Gastroesophageal sphincter (tissue), 4 donors: ENCODE results near the gene PARP6. TPM values are rescaled to one million over a fixed set of nuclear protein-coding genes. Genes with fewer than 3 reads are reported as not detected.
A peak's percentile ranks its signal among the peaks of the same experiment; 100 is the strongest.

Experiments used
- ATAC-seq: fragments of 150-250 bp; one replicate; pipeline ENCODE4 v1.9.1; 2016; ENCODE audit warnings: mild to moderate bottlenecking, moderate library complexity
- H3K27ac ChIP-seq, 4 donors: fragments of 200-600 bp; sonication (generic) in 3 of 4; 1 replicate in 3 of 4; 2 replicates in 1 of 4; pipeline ENCODE4 v1.5.1; 2016 to 2019
- H3K27me3 ChIP-seq: fragments of 200-600 bp; sonication (generic); one replicate; pipeline ENCODE4 v1.5.1; 2019
- H3K36me3 ChIP-seq, 2 donors: fragments of 200-600 bp; sonication (generic); one replicate each; pipeline ENCODE4 v1.5.1; 2019; ENCODE audit warnings: control low read depth in 1 of 2
- H3K4me1 ChIP-seq, 3 donors: fragments of 200-600 bp; sonication (generic); 1 replicate in 2 of 3; 2 replicates in 1 of 3; pipeline ENCODE4 v1.5.1; 2016 to 2019; ENCODE audit warnings: control low read depth in 2 of 3
- H3K4me3 ChIP-seq, 2 donors: fragments of 200-600 bp; sonication (generic); one replicate each; pipeline ENCODE4 v1.5.1; 2019; ENCODE audit warnings: mild to moderate bottlenecking in 1 of 2, moderate library complexity in 1 of 2
- H3K9me3 ChIP-seq, 3 donors: fragments of 200-600 bp; sonication (generic); one replicate each; pipeline ENCODE4 v1.5.1; 2017 to 2019; ENCODE audit warnings: control low read depth in 2 of 3
- CTCF ChIP-seq, 4 experiments: fragments of 200-600 bp in 2 of 4; fragments of 450-650 bp in 2 of 4; sonication (generic) in 1 of 4; IDR thresholded peaks; one replicate each; pipeline ENCODE4 v1.5.1; 2017 to 2019; ENCODE audit warnings: antibody characterized with exemption in 4 of 4, mild to moderate bottlenecking in 2 of 4, moderate library complexity in 2 of 4
- EP300 ChIP-seq: sonication (generic); formaldehyde crosslinking; IDR thresholded peaks from one replicate; pipeline ENCODE4 v1.6.1; 2017; ENCODE audit warnings: antibody characterized with exemption, mild to moderate bottlenecking
- POLR2A ChIP-seq, 2 donors: fragments of 450-650 bp; IDR thresholded peaks; one replicate each; pipeline ENCODE4 v1.6.1; 2017; ENCODE audit warnings: antibody characterized with exemption in 2 of 2, mild to moderate bottlenecking in 2 of 2, moderate library complexity in 1 of 2
- POLR2AphosphoS5 ChIP-seq: sonication (generic); formaldehyde crosslinking; IDR thresholded peaks from one replicate; pipeline ENCODE4 v1.6.1; 2017; ENCODE audit warnings: antibody characterized with exemption
- WGBS, 2 donors: methylation state at CpG; one replicate each; pipeline ENCODE4 v1.1.5; 2018; ENCODE audit warnings: low coverage in 1 of 2; 5-methylcytosine and 5-hydroxymethylcytosine counted together
- total RNA-seq, 4 donors: library from RNA; depleted of rRNA; stranded (reverse); fragments of >200 nt; gene quantifications; one replicate each; pipeline ENCODE4 v1.1.0, GENCODE V29; 2016

PARP6 gene
- total RNA-seq, 4 donors from 2014 or later, result 38.2 to 98.7 (median 71.4) TPM

GRCh38 chr15:72205896-72206676 is 66.3 kb downstream of the PARP6 start:
- no peak for TF ChIP-seq CTCF (IDR thresholded peaks at IDR 0.05)
- no peak for TF ChIP-seq POLR2AphosphoS5
- TF ChIP-seq EP300, result no peak
- TF ChIP-seq POLR2A (IDR thresholded peaks at IDR 0.05), result no peak
- Histone ChIP-seq H3K9me3 (no peaks in the 10 kb centered on the region), H3K4me3 (no peak overlapping the region), H3K4me1 (peaks cover 0 to 31% (median 2%) of the 10 kb centered on the region in 3 donors), H3K27ac (peak overlapping the region in 1 of 4 donors; percentile 31), H3K27me3 (no peaks in the 10 kb centered on the region), H3K36me3 (peaks cover 0 to 100% of the 10 kb centered on the region in 2 donors)
- WGBS, 2 donors, result 79% methylated on average over 6 of the region's 10 CpGs; no CpG with 5 or more reads in 1 of the 2 donors
- no peak for ATAC-seq

GRCh38 chr15:72205273-72205672 is 67.1 kb downstream of the PARP6 start:
- 91 to 100% methylated on average over 2 of the region's 2 CpGs for WGBS, 2 donors
- Histone ChIP-seq H3K27me3 (no peaks in the 10 kb centered on the region), H3K27ac (peak overlapping the region in 1 of 4 donors; percentile 63), H3K4me1 (peaks cover 0 to 38% (median 2%) of the 10 kb centered on the region in 3 donors), H3K9me3 (no peaks in the 10 kb centered on the region), H3K4me3 (no peak overlapping the region), H3K36me3 (peaks cover 0 to 100% of the 10 kb centered on the region in 2 donors)
- no peak for TF ChIP-seq CTCF (IDR thresholded peaks at IDR 0.05)
- TF ChIP-seq POLR2AphosphoS5, result no peak
- no peak for TF ChIP-seq EP300
- TF ChIP-seq POLR2A (IDR thresholded peaks at IDR 0.05), result no peak
- ATAC-seq, result no peak

GRCh38 chr15:72203507-72203837 is 68.9 kb downstream of the PARP6 start:
- ATAC-seq, result peak; percentile 75
- H3K27me3 ChIP-seq, result no peaks in the 10 kb centered on the region
- H3K27ac ChIP-seq, result peak overlapping the region; percentile 10 to 68 (median 56)
- 0 to 10% methylated on average over 1 to 2 of the region's 5 CpGs for WGBS, 2 donors
- peaks cover 0 to 49% (median 2%) of the 10 kb centered on the region in 3 donors for H3K4me1 ChIP-seq
- TF ChIP-seq POLR2A (IDR thresholded peaks at IDR 0.05) (no peak), CTCF (IDR thresholded peaks at IDR 0.05) (no peak), EP300 (no peak), POLR2AphosphoS5 (peak; percentile 74)
- H3K9me3 ChIP-seq, result no peaks in the 10 kb centered on the region
- no peak overlapping the region for H3K4me3 ChIP-seq
- peaks cover 0 to 100% of the 10 kb centered on the region in 2 donors for H3K36me3 ChIP-seq

GRCh38 chr15:72202801-72203506 is 69.4 kb downstream of the PARP6 start:
- WGBS, 2 donors, result 20 to 80% methylated on average over 1 to 6 of the region's 8 CpGs
- ATAC-seq, result no peak
- peaks cover 0 to 96% of the 10 kb centered on the region in 2 donors for H3K36me3 ChIP-seq

More at GRCh38 chr15:72202801-72203506, 69.4 kb downstream of the PARP6 start:
- Histone ChIP-seq H3K27me3 (no peaks in the 10 kb centered on the region), H3K9me3 (no peaks in the 10 kb centered on the region), H3K4me3 (no peak overlapping the region), H3K4me1 (peaks cover 0 to 49% (median 2%) of the 10 kb centered on the region in 3 donors), H3K27ac (peak overlapping the region; percentile 10 to 68 (median 56))
- TF ChIP-seq POLR2A (IDR thresholded peaks at IDR 0.05) (no peak), EP300 (no peak), POLR2AphosphoS5 (no peak), CTCF (IDR thresholded peaks at IDR 0.05) (no peak)
